A549 (cell line): ENCODE results near the gene CPED1.

Source experiments
- CBX8 ChIP-seq: fragments of 200-600 bp; sonication (generic); IDR thresholded peaks from 2 replicates; pipeline ENCODE4 v1.6.1; 2016
- CEBPB ChIP-seq, 2 experiments: fragments of >200 bp in 1 of 2; sonication (Bioruptor Twin) in 1 of 2; formaldehyde crosslinking in 1 of 2; IDR thresholded peaks; 2 replicates each; pipeline ENCODE4 v1.6.1; 2012 to 2016
- CHD2 ChIP-seq: fragments of 150-350 bp; IDR thresholded peaks from 2 replicates; pipeline ENCODE4 v1.6.1; 2014; ENCODE audit warnings: low read length; ENCODE audit not compliant: partially characterized antibody
- CTCF ChIP-seq: fragments of >200 bp; sonication (Bioruptor Twin); formaldehyde crosslinking; IDR thresholded peaks from 3 replicates; pipeline ENCODE4 v1.5.1; 2016
- HDAC2 ChIP-seq: fragments of 200-600 bp; sonication (generic); IDR thresholded peaks from 2 replicates; pipeline ENCODE4 v1.6.1; 2016
- JUNB ChIP-seq: fragments of >200 bp; sonication (Bioruptor Twin); formaldehyde crosslinking; IDR thresholded peaks from 2 replicates; pipeline ENCODE4 v1.6.1; 2016
- MAFK ChIP-seq: fragments of 450-650 bp; IDR thresholded peaks from 2 replicates; pipeline ENCODE4 v1.6.1; 2014; ENCODE audit not compliant: partially characterized antibody
- POLR2A ChIP-seq: IDR thresholded peaks from 2 replicates; pipeline ENCODE4 v1.6.1; 2012; ENCODE audit warnings: mild to moderate bottlenecking, low read length
- USF2 ChIP-seq: fragments of 450-650 bp; IDR thresholded peaks from 2 replicates; pipeline ENCODE4 v1.6.1; 2014; ENCODE audit warnings: antibody characterized with exemption
- ZNF302 ChIP-seq: fragments of 250-450 bp; sonication (Bioruptor Pico); IDR thresholded peaks from 2 replicates; pipeline ENCODE4 v1.9.0; 2021; ENCODE audit warnings: inconsistent platforms, mild to moderate bottlenecking, moderate library complexity

- TF ChIP-seq POLR2A (no peak), CTCF (no peak), CEBPB (IDR thresholded peaks at IDR 0.05) (no peak), MAFK (no peak), JUNB (no peak), CHD2 (no peak), CBX8 (no peak), ZNF302 (CRISPR knock-in tag) (no peak), USF2 (no peak), HDAC2 (no peak)
Measured at GRCh38 chr7:121178452-121178851, 189.9 kb downstream of the CPED1 start.
